ENCODE measurements around the gene ABHD12.
"Not testable (repeated sequence)": the region's sequence is repeated elsewhere in the genome, so short reads cannot be mapped to it uniquely, and the experiment has no call there.

The ABHD12 gene

DNA sequence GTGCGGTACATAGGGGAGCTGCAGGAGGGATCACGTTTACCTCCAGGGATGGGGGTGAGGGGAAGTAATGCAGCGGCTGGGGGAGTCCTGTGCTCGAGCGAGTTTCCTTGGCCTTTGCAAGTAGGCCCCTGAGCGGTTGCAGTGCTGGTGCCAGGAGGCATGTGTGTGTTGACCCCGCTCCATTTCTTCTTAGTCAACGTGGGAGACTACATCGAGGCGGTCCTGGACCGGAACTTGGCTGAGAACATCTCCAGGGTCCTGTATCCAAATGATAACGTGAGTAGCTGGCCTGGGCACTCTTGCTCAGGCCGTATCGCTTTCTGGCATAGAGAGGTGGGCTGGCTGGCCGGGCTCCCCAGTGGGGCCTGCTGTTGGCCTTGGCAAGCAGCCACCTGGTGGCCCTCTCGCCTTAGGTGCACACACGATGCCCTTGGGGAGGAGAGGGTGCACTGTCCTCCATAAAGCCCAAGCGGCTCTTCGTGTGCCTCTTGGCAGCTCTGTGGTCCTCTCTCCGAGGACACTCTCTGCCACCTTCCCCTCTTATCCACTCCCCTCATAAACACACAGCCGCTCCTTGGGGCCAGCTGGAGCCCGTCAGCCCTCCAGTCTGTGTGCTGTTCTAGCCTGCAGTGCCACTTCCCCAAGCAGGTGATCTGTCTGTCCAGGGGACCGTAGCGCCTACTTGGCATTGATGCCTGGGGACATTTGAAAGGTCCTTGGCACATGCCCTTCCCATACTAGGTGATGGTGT, 113.4 kb downstream of the ABHD12 start:
- no peak for DNase-seq (ENCODE audit: low spot score)

DNA sequence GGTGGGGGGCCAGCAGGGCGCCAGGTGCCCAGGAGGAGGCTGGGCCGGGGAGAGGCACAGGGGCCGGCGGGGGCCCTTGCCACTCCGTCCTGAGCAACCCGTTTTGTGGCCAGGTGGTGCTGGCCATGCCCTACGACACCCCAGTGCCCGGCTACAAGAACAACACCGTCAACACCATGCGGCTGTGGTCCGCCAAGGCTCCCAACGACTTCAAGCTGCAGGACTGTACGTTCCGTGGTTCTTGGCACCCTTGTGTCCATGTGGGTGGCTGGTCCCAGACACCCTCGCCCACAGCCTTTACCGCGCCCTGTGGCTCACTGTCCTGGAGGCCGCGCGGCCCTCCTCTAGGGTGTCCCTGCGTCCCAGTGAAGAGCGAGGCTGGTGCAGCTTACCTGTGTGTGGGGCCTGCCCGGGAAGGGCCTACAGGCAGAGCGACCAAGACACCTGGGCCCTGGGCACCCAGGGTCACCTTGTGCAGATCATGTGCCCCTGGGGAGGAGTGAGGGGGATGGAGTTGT, 114.0 kb downstream of the ABHD12 start:
- no peak for DNase-seq (ENCODE audit: low spot score)

DNA sequence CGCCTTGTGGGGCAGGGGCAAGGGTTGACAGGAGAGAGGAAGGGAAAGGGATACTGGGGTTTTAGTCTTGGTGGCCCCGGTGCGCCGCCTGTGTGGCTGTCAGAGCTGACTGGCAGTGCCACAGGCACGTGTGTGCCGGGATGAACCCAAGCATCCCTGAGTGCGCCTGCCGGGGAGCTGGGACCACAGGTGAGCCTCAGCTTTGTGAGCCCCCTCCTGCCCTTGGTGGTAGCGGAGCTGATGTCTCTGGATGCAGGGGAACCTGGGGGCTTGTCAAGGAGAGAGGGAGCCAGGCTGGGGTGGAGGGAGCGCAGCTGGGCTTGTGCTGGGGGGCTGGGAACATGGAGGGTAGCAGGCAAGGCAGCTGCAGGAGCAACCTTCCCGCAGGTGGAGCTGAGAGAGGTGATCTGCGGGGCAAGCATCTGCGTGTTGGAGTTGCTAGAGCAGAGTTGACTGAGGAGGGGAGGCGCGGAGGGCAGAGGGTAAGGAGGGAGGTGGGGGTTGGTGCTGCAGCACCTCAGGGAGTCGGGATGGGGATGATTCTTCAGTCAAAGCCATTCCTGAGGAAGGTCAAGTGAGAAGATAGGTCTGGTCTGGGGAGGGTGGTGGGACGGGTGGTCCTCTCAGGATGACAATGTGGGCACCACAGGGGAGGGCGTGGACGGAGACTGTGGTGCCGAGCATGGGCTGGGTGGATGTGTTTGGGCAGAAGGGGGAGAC, 114.7 kb downstream of the ABHD12 start:
- no peak for DNase-seq (ENCODE audit: low spot score)

DNA sequence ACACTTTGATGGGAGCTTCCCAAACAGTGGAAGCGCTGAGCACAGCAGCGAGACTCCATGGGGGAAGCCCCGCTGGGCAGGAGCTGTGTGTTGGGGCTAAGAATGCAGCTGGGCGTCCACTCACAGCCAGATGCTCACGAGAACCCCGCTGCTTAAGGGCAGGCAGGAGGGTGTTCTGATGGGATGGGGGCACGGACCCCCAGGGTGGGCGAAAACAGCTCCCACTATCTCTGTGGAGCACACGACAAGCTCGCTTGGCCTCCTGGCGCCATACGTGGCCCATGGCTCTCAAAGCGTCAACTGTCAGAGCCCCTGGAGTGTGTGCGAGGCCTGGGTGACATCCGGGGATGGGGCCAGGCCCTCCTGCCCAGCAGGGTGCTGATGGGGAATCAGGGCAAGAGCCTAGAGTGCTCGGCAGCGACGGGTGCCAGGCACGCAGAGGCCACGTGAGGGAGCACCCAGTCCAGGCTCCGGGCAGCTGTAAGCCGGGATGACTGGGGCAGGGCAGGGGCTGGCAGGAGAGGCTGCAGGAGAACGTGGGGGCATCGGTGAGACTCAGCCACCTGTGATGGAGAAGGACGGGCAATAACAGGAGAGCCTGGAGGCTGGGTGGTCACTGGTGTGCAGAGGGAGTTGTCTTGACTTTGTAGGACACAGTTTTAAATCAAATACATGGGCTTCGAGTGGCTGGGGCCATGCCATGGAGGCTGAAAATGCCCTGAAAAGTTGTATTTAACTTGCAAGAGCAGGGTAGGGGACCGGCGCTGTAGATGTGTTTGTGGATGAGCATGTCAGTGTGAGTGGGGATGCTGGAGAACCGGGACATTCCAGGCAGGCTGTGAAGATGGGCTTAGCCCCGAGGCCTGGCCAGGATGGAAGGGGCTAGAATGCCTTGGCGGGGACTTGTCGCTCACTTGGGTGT, 115.5 kb downstream of the ABHD12 start:
- no peak for DNase-seq (ENCODE audit: low spot score)

DNA sequence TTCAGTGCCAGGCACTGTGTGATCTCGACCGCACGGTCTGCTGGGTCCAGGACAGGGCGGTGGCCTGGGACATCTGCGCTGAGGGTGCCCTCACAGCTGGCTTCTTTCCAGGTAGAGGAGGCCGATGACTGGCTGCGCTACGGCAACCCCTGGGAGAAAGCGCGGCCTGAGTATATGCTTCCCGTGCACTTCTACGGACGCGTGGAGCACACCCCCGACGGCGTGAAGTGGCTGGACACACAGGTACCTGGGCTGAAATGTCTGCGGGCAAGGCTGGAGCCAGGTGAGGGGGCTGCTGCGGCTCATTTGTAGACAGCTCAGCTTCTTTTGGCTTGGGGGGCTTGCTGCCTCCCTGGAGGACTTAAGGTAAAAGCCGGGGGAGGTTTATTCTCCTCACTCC, 116.2 kb downstream of the ABHD12 start:
- DNase-seq (ENCODE audit: low spot score) = no peak

DNA sequence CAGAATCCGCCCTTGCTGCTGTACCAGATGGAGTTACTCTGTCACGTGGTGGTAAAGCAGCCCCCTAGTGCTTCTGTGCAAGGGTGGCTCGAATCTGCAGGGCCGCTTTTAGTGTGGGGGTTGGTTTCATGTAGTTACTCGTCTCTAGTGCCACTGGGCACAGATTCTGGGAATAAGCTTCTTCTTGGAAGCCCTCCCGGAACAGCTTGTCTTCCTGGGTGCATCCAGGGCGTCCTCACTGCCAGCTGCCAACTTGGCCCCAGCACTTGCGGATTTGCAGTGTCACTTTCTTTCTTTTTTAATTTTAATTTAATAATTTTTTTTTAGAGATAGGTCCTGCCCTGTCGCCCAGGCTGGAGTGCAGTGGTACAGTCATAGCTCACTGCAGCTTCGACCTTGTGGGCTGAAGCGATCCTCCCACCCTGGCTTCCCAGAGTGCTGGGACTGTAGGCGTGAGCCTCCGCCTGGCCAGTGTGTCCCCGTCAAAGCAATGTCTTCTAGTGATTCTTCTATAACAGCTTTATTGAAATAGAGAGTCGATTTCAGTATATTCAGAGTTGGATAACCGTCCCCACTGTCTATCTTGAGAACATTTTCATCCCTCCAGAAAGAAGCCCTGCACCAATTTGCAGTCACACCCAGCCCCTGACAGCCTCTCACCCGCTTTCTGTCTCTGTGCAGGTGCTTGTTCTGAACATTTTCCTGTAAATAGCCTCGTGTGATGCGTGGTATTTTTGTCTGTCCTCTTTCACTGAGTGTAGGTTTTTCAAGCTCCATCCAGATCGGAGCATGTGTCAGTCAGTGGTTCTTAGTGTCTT, 116.9 kb downstream of the ABHD12 start:
- DNase-seq (ENCODE audit: low spot score) = no peak

DNA sequence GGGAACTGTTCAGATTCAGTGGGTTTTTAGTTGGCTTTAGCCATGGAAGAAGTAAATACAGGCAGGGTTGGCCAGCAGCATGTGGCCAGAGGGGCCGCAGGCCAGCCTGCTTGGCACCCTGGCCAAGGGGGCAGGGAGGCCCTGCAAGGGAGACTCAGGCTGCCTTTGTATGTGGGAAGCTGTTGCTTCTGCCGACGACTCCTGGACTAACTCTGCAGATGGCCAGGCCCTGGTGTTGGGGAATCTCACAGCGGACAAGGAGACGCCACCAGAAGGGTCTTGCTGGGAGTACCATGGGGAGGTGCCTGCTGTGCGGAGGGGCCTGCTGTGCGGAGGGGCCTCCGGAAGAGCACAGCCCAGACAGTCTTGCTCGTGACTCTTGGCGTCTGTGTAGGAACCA, 117.6 kb downstream of the ABHD12 start:
- DNase-seq (ENCODE audit: low spot score) = no peak

DNA sequence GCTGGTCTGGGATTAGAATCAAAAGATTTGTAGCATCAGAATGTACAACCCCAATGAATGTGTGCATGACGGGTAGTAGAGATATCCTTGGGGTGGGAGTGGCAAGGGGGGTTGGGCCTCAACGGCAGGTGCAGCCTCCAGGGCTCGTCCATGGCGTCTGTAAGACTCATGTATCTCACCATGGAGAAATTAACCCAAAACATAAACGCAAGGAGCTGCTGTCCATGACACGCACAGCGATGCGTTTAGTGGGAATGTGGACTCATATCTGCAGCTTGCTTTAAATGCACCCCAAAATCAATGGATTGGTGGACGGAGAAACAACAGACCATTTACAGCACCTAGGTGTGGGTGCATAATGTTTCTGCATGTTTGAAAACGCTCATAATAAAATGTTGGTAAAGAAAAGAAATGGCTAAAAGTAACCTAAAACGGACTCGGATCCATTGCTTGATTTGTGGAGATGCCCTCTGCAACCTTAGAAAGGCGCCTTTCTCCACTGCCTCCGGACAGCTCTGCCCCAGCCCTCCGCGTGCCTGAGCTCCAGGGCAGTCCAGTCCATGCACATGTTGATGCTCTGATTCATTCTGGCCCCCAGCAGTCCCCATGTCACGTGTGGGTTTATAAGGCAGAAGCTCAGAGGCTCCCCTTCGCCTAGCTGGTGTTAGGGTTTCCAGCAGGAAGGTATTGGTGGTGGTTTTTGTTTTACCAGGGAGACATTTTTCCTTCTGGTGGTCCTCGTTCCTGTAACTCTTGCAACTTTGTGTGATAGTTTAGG, 118.2 kb downstream of the ABHD12 start:
- DNase-seq (ENCODE audit: low spot score) = no peak

DNA sequence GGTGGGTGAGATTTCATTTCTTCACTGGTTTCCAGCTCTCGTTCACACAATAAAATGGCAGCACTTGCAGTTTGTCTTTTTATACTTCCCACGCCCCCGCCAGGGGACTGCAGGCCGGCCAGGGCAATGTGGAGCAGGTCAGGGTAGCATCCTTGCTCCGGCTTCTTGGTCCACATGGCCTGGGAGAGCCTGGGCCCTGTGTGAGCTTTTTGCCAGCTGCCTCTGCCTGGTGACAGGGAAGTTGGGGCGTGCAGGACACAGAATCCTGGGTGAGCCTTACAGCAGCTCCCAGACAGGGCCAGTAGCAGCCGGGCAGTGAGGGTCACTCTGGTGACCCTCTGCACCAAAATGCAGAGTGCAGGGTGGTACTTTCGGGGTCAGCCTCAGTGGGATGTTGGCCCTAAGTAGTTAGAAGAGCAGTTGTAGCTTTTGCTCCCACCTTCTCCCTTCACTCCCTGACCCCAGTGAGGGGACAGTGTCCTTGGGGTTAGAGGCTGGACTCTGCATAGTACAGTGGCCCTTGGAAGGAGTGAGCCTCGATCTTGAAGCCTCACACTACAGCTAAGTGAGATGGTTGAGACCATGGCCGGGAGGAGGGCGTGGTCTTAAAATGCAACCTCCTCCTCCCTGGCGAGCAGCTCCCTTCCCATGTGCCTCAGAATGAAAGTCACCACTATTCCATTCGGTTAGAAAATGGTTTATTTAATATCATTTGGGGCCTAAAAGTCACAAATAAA, 119.0 kb downstream of the ABHD12 start:
- DNase-seq (ENCODE audit: low spot score) = no peak

DNA sequence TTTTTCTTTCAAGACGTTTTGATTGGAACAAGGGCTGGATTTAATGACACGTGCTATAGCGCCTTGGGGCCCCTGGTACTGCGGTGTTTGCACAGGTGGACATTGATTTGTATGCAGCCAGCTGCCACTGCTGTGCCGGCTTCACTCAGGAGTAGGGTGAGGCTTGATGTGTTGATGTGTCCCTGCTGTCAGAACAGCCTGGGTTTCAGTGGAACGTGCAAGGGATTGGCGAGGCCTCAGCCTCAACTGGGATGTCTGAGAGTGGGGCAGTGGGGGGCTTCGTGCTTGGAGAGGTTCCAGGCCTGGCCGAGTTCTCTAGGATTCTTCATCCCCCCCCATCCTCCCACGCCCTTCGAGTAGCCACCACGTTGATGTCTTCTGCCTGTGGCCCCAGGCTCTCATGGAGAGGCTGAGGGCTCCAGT, 119.8 kb downstream of the ABHD12 start:
- no peak for DNase-seq (ENCODE audit: low spot score)

DNA sequence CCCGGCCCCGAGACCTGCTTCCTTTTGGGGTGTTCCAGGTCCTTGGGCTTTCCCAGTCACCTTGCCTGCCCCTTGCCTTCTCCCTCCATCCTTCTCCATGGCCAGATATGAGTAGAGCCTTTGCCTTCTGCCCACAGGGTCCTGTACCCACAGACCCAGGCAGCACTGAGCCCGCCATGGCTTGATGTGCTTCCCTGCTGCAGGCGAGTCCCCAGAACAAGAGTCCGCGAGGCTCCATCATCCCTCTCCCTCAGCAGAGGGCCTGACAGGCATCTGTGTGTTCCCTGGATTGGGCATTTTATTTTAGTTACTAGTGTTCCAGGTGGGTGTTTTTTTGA, 120.8 kb downstream of the ABHD12 start:
- no peak for DNase-seq (ENCODE audit: low spot score)

DNA sequence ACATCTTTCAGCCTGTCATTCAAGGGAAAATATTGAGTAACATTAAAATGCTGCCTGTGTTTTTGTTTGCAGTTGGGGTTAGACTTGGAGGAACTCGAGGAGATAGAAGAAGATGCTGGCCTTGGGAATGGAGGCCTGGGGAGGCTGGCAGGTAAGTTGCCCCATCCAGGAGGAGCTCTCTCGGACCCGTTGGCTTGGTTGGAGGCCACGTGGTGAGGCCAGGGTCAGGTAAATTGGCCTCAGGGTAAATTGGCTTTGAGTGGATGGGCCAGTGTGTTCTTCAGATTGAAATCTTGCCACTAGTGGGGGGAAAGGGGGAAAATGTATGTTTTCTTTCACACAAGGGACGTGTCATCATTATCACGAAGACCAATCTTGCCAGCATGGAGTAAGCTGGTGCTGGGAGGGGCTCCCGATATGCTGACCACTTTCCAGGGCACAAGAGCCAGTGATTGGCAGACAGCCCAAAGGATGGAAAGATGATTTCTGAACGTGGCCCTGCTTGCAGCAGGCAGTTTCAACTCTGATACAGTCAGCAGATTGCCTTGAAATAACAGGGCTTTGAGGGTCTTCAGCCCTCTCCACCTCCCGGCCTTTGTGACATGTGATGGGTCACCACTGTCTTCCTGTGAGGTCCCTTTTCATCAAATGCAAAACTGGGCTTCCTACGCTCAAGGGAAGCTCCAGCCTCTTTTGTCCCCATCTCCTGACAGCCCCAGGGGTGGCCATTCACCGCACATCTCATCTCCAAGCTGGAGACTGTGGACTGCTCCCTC, 121.4 kb downstream of the ABHD12 start:
- no peak for DNase-seq (ENCODE audit: low spot score)

DNA sequence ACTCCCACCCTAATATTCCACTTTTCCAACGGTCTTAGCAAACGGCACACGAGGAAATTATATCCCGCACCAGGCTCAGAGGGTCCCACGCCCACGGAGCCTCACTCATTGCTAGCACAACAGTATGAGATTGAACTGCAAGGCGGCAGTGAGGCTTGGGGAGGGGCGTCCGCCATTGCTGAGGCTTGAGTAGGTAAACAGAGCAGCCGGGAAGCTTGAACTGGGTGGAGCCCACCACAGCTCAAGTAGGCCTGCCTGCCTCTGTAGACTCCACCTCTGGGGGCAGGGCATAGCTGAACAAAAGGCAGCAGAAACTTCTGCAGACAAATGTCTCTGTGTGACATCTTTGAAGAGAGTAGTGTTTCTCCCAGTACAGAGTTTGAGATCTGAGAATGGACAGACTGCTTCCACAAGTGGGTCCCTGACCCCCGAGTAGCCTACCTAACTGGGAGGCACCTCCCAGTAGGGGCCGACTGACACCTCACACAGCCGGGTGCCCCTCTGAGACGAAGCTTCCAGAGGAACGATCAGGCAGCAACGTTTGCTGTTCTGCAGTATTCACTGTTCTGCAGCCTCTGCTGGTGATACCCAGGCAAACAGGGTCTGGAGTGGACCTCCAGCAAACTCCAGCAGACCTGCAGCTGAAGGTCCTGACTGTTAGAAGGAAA, 129.7 kb downstream of the ABHD12 start:
- DNase-seq (ENCODE audit: low spot score) = not testable (repeated sequence)

DNA sequence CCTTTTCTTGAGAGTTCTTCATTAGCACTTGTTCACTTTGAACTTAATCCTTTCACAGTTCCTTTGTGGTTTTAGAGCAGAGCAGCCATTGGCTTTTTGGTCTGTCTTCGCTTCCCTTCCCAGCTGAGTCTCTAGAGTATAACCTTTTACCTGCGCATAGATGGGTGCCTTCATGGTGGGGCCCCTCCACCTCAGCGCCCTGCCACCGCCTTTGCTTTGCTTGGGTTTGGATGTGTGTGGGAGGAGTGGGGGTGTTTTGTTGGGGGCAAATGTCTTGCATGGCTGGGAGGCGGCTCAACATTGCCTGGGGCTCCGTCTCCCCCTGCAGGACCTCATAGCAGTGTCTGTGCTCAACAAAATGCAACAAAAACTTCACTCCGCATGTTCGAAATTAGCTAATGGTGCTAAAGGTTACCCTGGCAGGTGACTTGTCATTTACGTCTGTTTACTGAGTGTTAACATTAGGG, 130.8 kb downstream of the ABHD12 start:
- no peak for DNase-seq (ENCODE audit: low spot score)

DNA sequence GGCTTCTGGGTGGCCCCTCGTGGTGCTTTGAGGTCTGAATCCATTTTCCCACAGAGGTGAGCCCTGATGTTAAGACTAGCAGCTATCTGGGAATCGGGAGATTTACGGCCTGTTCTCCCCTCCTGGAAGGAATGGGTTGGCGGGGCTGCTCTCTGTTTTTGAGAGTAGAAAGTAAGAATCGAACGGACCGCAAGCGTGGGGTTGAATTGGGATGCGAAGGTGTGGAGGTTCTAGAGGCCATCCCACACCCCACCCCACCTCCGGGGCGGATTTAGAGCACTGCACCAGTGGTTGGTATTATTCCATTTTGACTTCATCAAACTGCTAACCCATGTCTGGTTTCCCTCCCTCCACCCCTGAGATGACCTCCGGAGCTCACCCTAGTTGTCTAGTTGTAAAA, 131.3 kb downstream of the ABHD12 start:
- no peak for DNase-seq (ENCODE audit: low spot score)

DNA sequence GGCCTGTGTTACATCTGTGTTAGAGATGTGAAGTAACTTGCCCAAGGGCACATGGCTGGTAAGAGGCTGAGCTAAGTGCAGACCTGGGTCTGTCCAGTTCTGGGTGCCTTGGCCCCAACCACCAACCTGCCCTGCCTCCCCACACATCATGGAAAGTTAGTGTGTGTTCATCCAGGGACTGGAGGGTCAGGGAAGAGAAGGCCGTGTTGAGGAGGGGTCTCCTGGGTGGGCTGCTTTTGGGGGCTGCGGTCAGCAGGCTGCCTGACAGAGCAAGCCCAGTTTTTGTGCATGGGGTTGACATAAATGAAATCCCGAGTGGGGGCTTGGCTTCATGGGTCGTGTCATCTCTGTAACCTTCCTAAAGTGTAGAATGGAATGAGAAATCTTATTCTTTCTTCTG, 131.8 kb downstream of the ABHD12 start:
- DNase-seq (ENCODE audit: low spot score) = no peak

DNA sequence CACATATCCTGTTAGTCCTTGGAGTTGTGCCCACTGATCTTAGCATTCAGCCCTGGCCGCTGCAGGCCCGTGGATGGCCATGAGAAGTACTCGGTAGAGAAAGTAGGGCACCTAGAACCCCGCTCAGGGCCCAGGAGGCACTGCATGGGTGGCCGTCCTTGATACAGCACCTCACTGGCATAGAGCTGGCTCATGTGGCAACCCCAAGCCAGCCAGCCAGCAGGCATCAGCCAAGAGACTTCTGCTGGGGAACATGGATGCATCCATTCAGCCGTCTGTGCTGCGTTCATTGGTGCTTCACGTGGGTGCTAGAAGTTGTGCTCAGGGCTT, 132.2 kb downstream of the ABHD12 start:
- DNase-seq (ENCODE audit: low spot score) = no peak

DNA sequence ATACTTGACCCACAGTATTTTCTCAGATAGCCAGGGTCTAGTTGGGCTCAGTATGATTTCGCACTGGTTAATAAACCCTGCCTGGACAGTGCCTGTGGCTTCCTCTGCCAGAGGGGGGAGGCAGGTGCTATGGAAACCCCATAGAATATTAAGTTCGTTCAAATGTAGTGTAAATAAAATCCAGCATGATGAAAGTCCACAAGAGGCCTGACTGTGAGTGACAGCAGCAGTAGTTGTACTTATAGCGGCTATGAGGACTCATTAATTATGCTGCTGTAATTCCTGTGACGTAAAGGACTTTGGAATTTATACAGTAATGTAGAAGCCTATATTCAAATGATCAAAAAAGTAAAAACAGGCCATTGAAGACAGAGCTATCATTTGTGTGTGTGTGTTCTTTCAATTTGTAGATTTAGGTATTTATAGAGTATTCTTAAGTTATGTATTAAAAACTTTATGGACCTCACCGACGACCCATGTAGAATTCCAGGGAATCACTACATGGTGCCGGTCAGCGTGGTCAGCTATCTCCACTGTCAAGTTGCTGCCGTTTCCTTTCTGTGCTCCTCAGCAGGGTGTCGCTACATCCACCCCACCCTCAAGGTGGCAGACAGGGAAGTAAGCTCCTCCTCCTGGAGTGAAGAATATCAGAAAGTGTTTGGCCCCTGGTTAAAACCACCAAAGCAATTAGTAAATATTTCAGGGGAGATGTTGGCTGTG, 132.7 kb downstream of the ABHD12 start:
- no peak for DNase-seq (ENCODE audit: low spot score)

All from iPS-NIHi11 (cell line).